Uterus (tissue), 2 donors: Measurements from ENCODE around the gene ARSG.

ENCODE experiments used
- POLR2A ChIP-seq, 2 donors: fragments of 450-650 bp; IDR thresholded peaks; one replicate each; pipeline ENCODE4 v1.6.1; 2016; ENCODE audit warnings: antibody characterized with exemption in 2 of 2, mild to moderate bottlenecking in 1 of 2, moderate library complexity in 1 of 2
- TF ChIP-seq, protein P1 (sequence below), 4 experiments: fragments of 200-600 bp in 2 of 4; fragments of 450-650 bp in 2 of 4; sonication (generic) in 2 of 4; IDR thresholded peaks; one replicate each; pipeline ENCODE4 v1.5.1; 2016 to 2019; ENCODE audit warnings: antibody characterized with exemption in 4 of 4, mild to moderate bottlenecking in 2 of 4, moderate library complexity in 1 of 4

DNA sequence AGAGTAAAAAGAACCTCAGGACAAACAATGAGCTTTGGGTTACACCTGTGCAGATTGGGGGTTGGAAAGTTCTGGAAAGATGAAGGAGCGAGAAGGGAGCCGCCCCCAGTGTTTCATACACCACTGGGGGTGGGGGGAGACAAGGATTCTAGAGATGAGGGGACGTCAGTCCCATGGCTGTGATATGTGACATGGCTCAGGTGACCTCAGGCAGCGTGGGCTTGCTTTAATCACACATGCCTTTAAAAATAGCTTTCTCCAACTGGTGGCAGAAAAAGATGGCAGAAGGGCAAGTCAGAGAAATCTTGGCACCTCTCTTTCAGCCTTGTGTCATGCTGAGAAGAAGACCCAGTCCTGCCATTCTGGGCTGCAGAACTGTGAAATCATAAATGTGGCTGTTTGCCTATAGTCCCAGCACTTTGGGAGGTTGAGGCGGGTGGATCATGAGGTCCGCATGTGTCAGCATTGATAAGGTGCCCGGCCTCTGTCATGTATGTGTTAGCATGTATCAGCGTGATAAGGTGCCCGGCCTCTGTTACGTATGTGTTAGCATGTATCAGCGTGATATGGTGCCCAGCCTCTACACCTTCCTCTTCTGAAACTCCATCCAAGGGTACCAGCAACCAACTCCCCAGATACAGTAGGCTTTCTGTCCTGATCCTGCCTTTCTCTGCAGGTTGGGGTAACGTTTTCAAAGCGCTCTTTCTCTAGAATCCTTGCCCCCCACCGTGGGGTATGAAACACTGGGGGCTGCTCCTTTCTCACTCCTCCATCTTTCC lies 141.0 kb downstream of the ARSG start:
- TF ChIP-seq, protein P1, sequence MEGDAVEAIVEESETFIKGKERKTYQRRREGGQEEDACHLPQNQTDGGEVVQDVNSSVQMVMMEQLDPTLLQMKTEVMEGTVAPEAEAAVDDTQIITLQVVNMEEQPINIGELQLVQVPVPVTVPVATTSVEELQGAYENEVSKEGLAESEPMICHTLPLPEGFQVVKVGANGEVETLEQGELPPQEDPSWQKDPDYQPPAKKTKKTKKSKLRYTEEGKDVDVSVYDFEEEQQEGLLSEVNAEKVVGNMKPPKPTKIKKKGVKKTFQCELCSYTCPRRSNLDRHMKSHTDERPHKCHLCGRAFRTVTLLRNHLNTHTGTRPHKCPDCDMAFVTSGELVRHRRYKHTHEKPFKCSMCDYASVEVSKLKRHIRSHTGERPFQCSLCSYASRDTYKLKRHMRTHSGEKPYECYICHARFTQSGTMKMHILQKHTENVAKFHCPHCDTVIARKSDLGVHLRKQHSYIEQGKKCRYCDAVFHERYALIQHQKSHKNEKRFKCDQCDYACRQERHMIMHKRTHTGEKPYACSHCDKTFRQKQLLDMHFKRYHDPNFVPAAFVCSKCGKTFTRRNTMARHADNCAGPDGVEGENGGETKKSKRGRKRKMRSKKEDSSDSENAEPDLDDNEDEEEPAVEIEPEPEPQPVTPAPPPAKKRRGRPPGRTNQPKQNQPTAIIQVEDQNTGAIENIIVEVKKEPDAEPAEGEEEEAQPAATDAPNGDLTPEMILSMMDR (IDR thresholded peaks at IDR 0.05) = no peak
- no peak for TF ChIP-seq POLR2A (IDR thresholded peaks at IDR 0.05)
